Kidney (tissue), 14 donors: ENCODE data around the gene HS6ST1. TPM values are rescaled to one million over a fixed set of nuclear protein-coding genes. Genes with fewer than 3 reads are reported as not detected.
"Not testable (repeated sequence)": the region's sequence is repeated elsewhere in the genome, so short reads cannot be mapped to it uniquely, and the experiment has no call there.

ENCODE experiments used
- DNase-seq, 5 donors: peaks; one replicate each; pipeline ENCODE4 v3.0.0-alpha.2; 2013 to 2020
- FAIRE-seq: peaks from 2 replicates; lab custom pipeline; 2012; peaks lifted over from hg19 to GRCh38; lab: Jason Lieb, UNC
- H3K27ac ChIP-seq, 2 donors: one replicate each; pipeline ENCODE4 v1.7.0; 2013; ENCODE audit warnings: low read depth in 2 of 2, low read length in 2 of 2, inconsistent platforms in 1 of 2
- H3K27me3 ChIP-seq: one replicate; pipeline ENCODE4 v1.7.1; 2013; ENCODE audit warnings: low read length, inconsistent platforms; ENCODE audit not compliant: control insufficient read depth, insufficient read depth
- H3K36me3 ChIP-seq, 3 donors: one replicate each; pipeline versions ENCODE4 v1.7.0 to v1.7.1; 2013; ENCODE audit warnings: low read length in 3 of 3, control low read depth in 1 of 3, inconsistent platforms in 1 of 3; ENCODE audit not compliant: insufficient read depth in 3 of 3, control insufficient read depth in 2 of 3
- H3K4me1 ChIP-seq, 3 donors: one replicate each; pipeline versions ENCODE4 v1.7.0 to v1.7.1; 2013; ENCODE audit warnings: low read length in 3 of 3, inconsistent platforms in 1 of 3, low read depth in 1 of 3; ENCODE audit not compliant: control insufficient read depth in 2 of 3, insufficient read depth in 2 of 3
- H3K4me3 ChIP-seq, 3 donors: one replicate each; pipeline versions ENCODE4 v1.7.0 to v1.8.1; 2013; ENCODE audit warnings: low read length in 3 of 3, control low read depth in 1 of 3, inconsistent platforms in 1 of 3
- H3K9ac ChIP-seq, 3 donors: one replicate each; pipeline versions ENCODE4 v1.7.0 to v1.7.1; 2013; ENCODE audit warnings: low read length in 3 of 3, control low read depth in 1 of 3, inconsistent platforms in 1 of 3
- H3K9me3 ChIP-seq, 3 donors: one replicate each; pipeline versions ENCODE4 v1.7.0 to v1.7.1; 2013; ENCODE audit warnings: low read length in 3 of 3, control low read depth in 1 of 3, inconsistent platforms in 1 of 3; ENCODE audit not compliant: control insufficient read depth in 2 of 3, insufficient read depth in 1 of 3
- CTCF ChIP-seq: IDR thresholded peaks from 3 replicates; pipeline ENCODE4 v1.5.1; 2012; ENCODE audit warnings: mild to moderate bottlenecking, moderate library complexity, borderline replicate concordance; ENCODE audit not compliant: insufficient read depth; ENCODE audit errors: extremely low read depth
- intact Hi-C: fragments of 100-400 bp; cut with DNase I; formaldehyde crosslinking; loops from one replicate; pipeline ENCODE4 v1.11.1; 2022
- polyA plus RNA-seq: library from polyadenylated mRNA; stranded (reverse); fragments of 350-450 nt; fragmentation: Illumina TruSeq; extraction: RNeasy Lipid Tissue Mini Kit (QIAGEN cat#74804); gene quantifications from one replicate; pipeline ENCODE4 v1.2.3, GENCODE V29; 2014; ENCODE audit warnings: low read depth, low replicate concordance; ENCODE audit not compliant: insufficient read depth
- total RNA-seq: library from RNA; stranded (reverse); fragmentation: NEBNext Ultra II Directional; extraction: Animal tissue kit (Norgen Biotek cat#: 25700); gene quantifications from one replicate; pipeline ENCODE4 v1.2.1, GENCODE V29; 2021
- donor health status: control.
- donor health status: control.
- donor health status: control.
- donor health status: control.
- donor health status: control.
- donor health status: DM: yes; HTN: yes; CAD: no.
- donor health status: Normal renal cell carcinoma (clear cell type).

The HS6ST1 gene
- total and polyA plus RNA-seq, 2 donors from 2014 or later: 49.6 to 73.9 TPM

- peak overlapping the region in 1 of 3 donors; percentile 59 for H3K4me3 ChIP-seq
- FAIRE-seq (no peak), DNase-seq (peak in 2 of 5 donors; percentile 56 to 78)
- peak overlapping the region in 1 of 3 donors; percentile 51 for H3K9ac ChIP-seq
- no peaks in the 10 kb centered on the region for H3K9me3 ChIP-seq
- H3K27ac ChIP-seq: no peak overlapping the region
- H3K27me3 ChIP-seq: no peaks in the 10 kb centered on the region
- intact Hi-C loops: no loop called here
- TF ChIP-seq CTCF: no peak
- H3K4me1 ChIP-seq: peaks cover 0 to 29% (median 5%) of the 10 kb centered on the region in 3 donors
- H3K36me3 ChIP-seq: no peaks in the 10 kb centered on the region
Measured at GRCh38 chr2:128319631-128320191, 1.0 kb upstream of the HS6ST1 start.

- H3K27ac ChIP-seq, H3K9me3 ChIP-seq, H3K9ac ChIP-seq, H3K27me3 ChIP-seq, intact Hi-C loops, H3K36me3 ChIP-seq, FAIRE-seq: not testable (repeated sequence)
- DNase-seq: peak in 2 of 5 donors; percentile 63 to 79
- H3K4me1 ChIP-seq: peaks cover 0 to 40% (median 5%) of the 10 kb centered on the region in 3 donors
- H3K4me3 ChIP-seq: peak overlapping the region in 1 of 3 donors; percentile 71
Measured at GRCh38 chr2:128318245-128318644, 423 bp downstream of the HS6ST1 start.

- H3K27ac ChIP-seq, DNase-seq, intact Hi-C loops: not testable (repeated sequence)
Measured at GRCh38 chr2:128317899-128318225, 806 bp downstream of the HS6ST1 start.

GRCh38 chr2:128317181-128317898 is 1.3 kb downstream of the HS6ST1 start:
- Histone ChIP-seq H3K27me3 (no peaks in the 10 kb centered on the region), H3K36me3 (peaks cover 0 to 5% (median 0%) of the 10 kb centered on the region in 3 donors), H3K4me3 (peak overlapping the region; percentile 64 to 71 (median 66)), H3K27ac (no peak overlapping the region), H3K9me3 (no peaks in the 10 kb centered on the region), H3K9ac (peak overlapping the region; percentile 42 to 77 (median 62)), H3K4me1 (peaks cover 0 to 40% (median 5%) of the 10 kb centered on the region in 3 donors)
- no peak for FAIRE-seq
- no peak for TF ChIP-seq CTCF
- DNase-seq: peak in 3 of 5 donors; percentile 34 to 85 (median 72)
- intact Hi-C loops: no loop called here

More at GRCh38 chr2:128317899-128318225, 806 bp downstream of the HS6ST1 start:
- not testable (repeated sequence) for FAIRE-seq, H3K9me3 ChIP-seq, H3K27me3 ChIP-seq, H3K36me3 ChIP-seq
- Histone ChIP-seq H3K4me3 (peak overlapping the region in 2 of 3 donors; percentile 64 to 71), H3K9ac (peak overlapping the region in 2 of 3 donors; percentile 37 to 77), H3K4me1 (peaks cover 0 to 40% (median 5%) of the 10 kb centered on the region in 3 donors)
